AG09309 (cell line): ENCODE measurements around the gene ANGEL2.
A peak's percentile ranks its signal among the peaks of the same experiment; 100 is the strongest.

ENCODE experiments used
- DNase-seq: peaks from one replicate; pipeline ENCODE4 v3.0.0-alpha.2; 2010; ENCODE audit warnings: low read depth
- H3K4me3 ChIP-seq: 2 replicates; pipeline ENCODE4 v1.5.1; 2011; ENCODE audit warnings: mild to moderate bottlenecking, low read depth, low read length, moderate library complexity; ENCODE audit not compliant: control insufficient read depth
- CTCF ChIP-seq: IDR thresholded peaks from 2 replicates; pipeline ENCODE4 v1.5.1; 2011; ENCODE audit warnings: mild to moderate bottlenecking, low read depth, low read length, inconsistent platforms; ENCODE audit not compliant: insufficient read depth, control insufficient read depth; ENCODE audit errors: missing control alignments

ANGEL2 gene

DNA sequence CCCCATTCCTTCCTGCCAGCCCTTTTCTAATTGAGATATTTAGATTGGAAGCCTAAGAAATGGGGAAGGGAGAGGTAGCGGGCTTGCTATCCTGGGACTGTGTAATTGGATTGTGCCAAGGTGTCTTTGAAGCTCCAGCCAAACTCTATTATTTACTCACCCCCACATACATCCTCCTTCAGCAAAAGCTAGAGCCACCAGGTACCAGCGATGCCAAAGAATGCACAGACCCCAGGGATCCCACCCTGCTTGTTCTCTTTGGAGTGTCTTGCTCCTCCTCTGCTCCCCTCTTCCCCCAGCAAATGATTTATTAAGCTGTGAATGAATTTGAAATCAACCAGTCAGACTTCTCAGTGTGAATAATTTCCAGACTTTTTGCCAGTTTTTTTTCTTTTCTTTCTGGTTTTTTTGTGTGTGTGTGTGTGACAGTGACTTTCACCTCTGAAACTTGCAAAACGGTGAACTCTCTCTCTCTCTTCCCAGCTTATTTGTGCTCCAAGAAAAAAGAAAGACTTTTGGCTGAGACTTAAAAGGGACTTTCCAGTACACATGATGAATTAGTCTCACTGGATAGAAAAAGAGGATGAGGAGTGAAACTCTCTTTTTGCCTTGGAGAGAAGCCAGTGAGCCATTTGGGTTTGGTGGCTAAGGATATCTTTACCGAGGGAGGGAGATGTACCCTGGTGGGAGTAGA is 63.6 kb downstream of the ANGEL2 start:
- DNase-seq, result no peak
- H3K4me3 ChIP-seq, result no peak overlapping the region
- TF ChIP-seq CTCF, result no peak

- peak overlapping the region; percentile 56 for H3K4me3 ChIP-seq
- TF ChIP-seq CTCF, result no peak
- DNase-seq, result no peak
These were observed 64.3 kb downstream of the ANGEL2 start for GRCh38 chr1:212951126-212951946.

GRCh38 chr1:212950243-212951125 is 65.2 kb downstream of the ANGEL2 start, which contains the start of gene VASH2:
Gene VASH2 (plus strand): TSS chr1:212950541. CDS start chr1:212951543, 1,002 bp downstream.
- no peak for DNase-seq
- peak within 1 kb of the TSS; percentile 56 for H3K4me3 ChIP-seq
- TF ChIP-seq CTCF, result no peak

DNA sequence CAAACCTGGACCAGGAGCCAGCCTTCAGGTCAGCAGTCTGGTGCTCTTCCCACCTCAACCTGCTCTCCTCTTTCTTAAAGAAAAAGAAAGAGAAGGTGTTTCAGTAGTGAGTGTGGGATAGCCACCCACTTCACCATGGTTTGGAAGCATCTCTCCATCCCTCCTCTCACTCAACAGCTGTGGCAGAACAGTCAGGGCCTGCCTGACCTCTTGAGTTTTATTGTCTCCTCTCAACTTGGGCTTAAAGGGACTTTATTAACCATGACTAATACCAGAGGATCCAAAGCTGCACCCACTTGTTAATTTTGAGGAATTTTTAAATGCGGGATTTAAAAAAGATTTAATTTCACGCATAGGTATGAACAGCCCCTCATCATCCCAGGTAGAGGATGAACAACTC is 65.9 kb downstream of the ANGEL2 start:
- H3K4me3 ChIP-seq, result peak overlapping the region; percentile 56
- DNase-seq, result no peak

GRCh38 chr1:212946872-212947271 is 68.8 kb downstream of the ANGEL2 start:
- no peak overlapping the region for H3K4me3 ChIP-seq
- no peak for DNase-seq
- no peak for TF ChIP-seq CTCF

More for the DNA sequence above, 65.9 kb downstream of the ANGEL2 start:
- no peak for TF ChIP-seq CTCF
